T-helper 2 cell treated with Interferon-gamma antibody and Interleukin-4, amounts not matched to agents 100 ng/mL and 5 ng/mL, for 36 hours (primary cell): ENCODE data around the gene COL6A2. TPM values are rescaled to one million over a fixed set of nuclear protein-coding genes. Genes with fewer than 3 reads are reported as not detected.

Source experiments
- intact Hi-C: fragments of 100-400 bp; cut with micrococcal nuclease; formaldehyde crosslinking; loops from one replicate; pipeline ENCODE4 v1.15.1; 2023
- total RNA-seq: library from RNA; stranded (reverse); gene quantifications from 2 replicates; pipeline ENCODE4 v1.2.3, GENCODE V29; 2022

COL6A2 gene
- total RNA-seq, 1 donor from 2014 or later: 1.9 TPM

DNA sequence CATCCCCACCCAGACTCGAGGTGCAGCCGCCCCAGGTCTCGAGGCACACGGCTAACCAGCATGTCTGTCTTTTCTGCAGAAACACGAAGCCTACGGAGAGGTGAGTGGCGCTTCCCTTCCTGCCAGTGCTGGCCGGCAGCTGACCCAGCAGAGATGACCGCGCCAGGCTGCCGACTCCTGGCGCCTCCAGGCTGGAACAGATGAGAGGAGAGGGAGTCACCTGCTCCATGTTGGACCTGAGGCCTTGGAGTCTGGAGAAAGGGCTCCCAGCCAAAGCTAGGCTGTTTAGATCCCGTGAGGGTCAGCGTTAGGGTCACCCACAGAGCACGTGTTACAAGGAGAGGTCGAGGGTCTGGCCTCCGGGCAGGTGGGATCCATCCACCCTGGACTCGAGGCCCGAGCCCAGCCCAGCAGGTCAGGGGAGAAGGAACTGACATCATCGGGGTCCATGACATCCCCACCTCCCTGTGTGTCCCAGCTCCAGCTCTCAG lies 14.9 kb downstream of the COL6A2 start:
- intact Hi-C loops: no loop called here

DNA sequence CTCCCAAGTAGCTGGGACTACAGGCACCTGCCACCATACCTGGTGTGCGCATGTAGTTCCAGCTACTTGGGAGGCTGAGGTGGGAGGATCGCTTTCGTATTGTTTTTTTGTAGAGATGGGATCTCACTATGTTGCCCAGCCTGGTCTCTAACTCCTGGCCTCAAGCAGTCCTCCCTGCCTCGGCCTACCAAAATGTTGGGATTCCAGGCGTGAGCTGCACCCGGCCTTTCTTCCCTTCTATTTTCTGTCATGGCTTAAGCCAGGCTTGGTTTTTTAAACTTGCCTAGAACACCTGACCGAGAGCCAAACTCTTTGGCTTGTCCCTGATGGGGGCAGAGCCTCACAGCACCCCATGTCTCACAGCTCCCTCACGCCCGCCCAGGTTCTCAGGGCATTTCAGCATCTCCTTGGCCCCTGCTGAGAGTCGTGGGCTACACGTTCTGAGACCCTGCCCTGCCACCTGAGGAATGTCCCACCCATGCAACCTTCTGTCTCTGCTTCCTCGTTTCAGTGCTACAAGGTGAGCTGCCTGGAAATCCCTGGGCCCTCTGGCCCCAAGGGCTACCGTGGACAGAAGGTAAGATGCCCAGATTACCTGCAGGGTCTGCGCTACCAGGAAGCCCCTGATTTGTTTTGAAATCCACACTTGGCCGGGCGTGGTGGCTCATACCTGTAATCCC lies 15.7 kb downstream of the COL6A2 start:
- intact Hi-C loops: no loop called here

DNA sequence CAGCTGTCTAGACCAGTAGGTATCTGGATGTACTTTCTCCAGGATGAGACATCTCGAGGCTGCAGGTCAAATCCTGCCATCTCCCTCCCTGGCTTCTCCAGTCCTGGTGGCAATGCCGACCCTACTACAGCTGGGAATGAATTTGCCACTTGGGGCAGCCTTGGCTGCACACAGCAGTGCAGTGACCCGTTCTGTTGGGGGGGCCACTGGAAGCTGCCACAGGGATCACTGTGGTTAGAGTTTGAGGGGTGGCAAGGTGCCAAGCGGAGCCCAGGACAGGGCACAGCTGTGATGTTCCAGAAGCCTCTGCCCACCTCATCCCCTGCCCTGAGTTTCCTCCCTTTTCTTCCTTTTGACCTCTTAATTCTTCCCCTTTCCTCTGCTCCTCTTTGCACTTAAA lies 17.1 kb downstream of the COL6A2 start:
- intact Hi-C loops: no loop called here

DNA sequence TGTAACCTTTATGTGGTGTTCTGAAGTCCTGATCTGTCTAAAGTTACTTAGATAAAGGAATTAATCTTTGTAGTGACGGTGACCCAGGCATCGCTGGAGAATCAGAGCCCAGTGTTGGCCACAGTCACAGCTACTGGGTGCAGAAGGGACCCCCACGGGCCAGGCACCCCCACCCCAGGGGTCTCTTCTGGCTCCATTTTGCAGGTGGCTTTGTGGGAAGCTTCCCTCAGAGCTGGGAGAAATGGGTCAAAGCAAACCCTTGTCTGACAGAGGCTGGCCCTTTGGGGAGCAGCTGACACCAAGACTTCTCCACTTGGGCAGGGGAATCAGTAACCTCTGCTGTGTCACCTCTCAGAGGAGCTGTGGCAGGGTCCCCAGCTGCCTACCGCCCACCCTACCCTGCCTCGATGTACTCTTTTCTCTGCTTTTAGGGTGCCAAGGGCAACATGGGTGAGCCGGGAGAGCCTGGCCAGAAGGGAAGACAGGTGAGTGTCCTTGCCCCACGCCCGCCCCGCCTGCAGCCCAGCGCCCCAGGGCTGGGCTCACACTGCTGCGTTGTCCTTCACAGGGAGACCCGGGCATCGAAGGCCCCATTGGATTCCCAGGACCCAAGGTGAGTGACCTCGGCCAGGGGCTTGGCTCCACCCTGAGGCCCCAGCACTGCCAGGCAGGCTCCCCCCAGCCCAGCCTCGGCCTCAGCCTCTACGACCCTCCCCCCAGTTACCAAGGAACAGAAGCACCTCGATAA lies 17.7 kb downstream of the COL6A2 start:
- intact Hi-C loops: no loop called here

DNA sequence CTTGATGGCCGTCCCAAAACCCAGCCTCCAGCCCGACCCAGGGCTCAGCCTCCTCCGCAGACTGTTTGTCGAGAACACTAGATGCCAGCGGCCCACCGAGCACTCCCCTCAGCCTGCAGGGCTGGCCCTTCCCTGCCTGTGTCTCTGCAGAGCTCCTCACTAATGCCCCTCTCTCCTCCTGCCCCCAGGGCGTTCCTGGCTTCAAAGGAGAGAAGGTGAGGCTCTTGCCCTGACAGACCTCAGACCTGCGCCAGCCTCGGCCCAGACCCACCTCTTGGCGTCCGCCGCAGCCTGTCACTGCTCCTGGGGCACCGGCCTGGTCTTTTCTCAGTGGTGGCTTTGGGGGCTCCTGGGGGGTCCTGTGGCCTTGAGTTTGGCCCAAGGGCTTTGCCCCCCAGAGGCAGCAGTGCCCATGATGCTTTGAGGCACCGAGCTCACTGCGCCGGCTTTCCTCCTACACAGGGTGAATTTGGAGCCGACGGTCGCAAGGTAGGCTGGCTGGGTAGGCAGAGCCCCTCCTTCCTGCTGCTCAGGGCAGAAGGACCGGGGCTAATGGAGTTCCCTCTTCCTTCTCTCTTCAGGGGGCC lies 18.4 kb downstream of the COL6A2 start:
- intact Hi-C loops: no loop called here

DNA sequence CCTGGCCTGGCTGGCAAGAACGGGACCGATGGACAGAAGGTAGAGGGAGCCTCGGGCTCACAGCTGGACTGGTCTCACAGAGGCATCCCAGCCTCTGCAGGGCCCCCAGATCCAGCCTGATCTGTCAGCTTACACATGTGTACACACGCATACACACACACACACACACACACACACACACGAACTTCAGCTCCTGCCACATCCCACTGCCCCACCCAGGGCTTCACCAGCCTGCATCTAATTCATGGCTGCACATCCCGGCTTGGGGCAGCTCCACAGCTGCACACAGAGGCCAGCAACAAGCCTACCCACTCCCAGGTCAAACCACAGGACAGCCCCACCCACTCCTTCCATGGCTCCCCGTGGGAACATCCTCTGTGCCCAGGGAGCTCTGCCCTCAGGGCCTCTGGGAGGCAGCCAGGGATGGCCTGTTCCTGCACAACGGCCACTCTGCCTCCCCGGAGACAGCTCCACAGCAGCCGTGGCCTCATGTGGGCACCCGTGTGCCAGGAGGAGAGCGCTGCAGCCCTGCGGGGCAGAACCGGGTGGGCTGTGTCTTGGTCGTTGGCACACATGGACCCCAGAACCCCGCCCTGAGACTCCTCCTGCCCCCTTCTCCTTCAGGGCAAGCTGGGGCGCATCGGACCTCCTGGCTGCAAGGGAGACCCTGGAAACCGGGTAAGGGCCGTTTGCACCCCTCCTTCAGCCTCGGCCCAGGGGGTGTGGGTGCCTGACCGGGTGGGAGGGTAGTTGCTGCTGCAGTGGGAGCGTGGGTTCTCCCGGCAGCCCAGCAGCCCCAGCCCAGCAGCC lies 19.1 kb downstream of the COL6A2 start:
- intact Hi-C loops: no loop called here

DNA sequence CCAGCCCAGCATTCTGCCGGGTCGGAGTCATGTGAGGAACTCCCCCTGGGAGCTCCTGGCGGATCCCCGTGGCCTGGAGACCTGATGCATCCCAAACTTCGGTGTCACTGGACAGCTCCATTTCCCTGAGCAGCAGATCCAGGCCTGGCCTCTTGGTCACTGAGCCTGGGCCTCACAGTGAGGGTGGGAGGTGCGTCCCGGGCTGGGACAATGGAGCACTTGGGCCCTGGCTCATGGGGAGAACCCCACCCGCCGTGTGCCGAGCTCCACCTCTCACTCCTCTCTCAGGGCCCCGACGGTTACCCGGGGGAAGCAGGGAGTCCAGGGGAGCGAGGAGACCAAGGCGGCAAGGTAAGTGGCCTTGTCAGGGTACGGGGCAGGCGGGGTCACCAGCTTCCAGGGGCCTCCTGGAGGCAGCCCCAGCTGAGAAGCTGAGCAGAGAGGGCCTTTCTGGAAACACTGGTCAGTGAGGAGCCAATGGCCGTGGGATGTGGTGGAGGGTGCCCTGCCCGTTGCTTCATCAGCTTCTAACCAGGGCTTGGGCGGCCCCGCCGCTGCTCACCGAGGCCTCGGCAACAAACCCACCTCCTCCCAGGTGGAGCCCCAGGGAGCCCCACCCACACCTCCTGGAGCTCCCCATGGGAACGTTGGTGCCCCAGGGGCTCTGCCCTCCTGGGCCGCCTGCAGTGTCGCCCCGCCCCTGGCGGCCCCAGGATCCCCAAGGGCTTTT lies 19.8 kb downstream of the COL6A2 start:
- intact Hi-C loops: no loop called here

DNA sequence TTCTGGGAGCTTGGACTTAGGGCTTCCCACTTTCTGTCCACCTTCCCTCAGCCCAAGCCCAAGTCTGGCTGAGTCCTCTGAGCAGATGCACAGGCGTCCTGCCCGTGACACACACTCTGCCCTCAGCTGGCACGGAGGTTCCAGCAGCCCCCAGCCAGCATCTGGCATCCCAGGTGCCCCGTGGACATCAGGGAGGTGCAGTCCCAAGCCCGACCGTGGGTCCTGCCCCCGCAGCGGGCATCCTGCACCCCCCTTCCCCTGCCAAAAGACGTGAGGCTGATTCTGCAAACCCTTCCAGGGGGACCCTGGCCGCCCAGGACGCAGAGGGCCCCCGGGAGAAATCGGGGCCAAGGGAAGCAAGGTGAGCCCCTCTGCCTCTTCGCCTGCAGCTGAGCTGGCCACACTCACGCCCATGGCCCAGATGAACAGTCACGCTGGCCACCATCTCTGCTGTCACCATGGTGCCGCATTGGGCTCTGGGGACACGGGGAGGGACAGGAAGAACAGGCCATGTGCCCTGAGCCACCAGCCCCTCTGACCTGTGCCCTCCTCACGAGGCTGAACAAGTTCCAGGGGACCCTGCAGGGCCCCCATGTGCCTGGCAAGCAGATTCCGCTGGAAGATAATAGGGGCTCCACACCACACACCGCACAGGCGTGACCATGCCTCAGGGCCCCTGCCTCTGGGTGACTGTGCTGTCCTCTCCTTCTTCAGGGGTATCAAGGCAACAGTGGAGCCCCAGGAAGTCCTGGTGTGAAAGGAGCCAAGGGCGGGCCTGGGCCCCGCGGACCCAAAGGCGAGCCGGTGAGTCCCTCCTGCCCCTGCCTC lies 20.6 kb downstream of the COL6A2 start:
- intact Hi-C loops: no loop called here

DNA sequence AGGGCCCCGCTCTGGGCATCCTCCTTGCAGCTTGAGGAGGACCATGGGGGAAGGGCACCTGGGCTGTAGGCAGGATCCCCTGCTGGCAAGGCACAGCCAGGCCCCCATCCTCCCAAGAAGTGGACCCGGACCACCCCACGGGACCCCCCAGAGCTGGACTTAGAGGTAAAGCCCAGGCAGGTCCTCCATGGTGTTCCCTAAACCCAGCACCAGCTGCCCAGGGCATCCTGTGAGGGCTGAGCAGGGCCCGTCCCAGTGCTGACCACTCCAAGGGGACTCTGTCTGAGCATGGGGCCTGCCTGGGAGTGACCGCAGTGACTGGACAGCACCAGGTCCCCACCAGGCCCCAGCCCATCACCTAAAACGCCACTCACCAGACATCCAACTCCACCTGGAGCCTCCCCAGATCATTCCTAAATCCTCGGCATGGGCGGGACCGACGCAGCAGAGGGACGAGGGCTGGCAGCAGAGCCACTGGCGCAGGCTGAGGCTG lies 21.3 kb downstream of the COL6A2 start:
- intact Hi-C loops: no loop called here

DNA sequence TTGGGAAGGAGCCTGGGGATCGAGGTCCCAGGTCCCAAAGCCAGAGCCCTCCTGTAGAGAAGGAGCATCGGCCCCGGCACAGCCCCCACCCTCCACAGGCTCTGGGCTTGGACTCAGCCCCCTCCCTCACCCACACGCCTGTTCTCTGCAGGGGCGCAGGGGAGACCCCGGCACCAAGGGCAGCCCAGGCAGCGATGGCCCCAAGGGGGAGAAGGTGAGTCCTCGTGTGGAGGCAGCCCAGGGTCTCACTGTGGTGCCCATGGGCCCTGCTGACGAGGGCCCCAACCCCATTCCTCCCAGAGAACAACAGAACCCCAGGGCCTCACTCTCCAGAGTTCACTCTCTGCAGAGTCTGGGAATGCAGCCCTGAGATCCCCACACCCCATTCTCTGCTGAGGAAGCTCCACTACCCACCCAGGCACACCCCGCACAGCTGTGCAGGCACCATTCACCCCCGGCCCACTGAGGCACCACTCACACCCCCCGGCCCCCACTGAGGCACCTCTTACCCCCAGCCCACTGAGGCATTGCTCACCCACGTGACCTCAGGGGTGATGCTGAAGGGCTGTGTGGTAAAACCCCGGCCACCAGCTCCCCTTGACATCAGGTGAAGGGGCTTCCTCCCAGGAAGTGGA lies 21.8 kb downstream of the COL6A2 start:
- intact Hi-C loops: no loop called here

DNA sequence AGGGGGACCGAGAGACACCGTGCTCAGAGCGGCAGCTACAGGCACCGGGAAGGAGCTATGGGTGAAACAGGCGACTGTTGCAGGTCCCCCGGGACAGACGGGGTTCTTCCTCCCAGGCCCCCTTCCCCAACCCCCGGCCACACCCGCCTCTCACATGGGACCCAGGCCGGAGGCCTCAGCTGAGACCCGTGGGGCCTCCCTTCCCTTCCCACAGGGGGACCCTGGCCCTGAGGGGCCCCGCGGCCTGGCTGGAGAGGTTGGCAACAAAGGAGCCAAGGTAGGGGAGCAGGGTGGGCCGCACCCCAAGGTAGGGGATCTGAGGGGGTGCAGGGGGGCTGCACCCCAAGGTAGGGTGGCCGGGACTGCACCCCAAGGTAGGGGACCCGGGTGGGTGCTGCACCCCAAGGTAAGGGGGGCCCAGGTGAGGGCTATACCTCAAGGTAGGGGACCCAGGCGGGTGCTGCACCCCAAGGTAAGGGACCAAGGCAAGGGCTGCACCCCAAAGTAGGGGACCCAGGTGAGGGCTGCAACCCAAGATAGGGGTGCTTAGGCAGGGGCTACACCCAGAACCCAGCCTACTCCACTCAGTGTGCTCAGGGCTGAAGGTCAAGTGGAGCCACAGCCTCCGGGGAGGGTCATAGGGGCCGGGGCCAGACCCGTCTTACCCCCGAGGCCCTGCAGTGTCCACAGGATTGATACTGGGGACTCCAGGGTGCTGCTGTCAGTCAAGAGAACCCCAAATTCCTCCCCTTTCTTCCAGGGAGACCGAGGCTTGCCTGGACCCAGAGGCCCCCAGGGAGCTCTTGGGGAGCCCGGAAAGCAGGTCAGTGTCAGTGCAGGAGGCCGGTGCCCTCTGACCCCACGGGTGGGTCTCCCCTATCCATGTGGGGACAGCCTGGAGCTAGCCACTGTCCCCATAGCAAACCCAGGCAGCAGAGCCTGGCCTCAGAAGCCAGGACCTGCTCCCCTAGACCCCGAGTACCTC lies 22.7 kb downstream of the COL6A2 start:
- intact Hi-C loops: no loop called here

DNA sequence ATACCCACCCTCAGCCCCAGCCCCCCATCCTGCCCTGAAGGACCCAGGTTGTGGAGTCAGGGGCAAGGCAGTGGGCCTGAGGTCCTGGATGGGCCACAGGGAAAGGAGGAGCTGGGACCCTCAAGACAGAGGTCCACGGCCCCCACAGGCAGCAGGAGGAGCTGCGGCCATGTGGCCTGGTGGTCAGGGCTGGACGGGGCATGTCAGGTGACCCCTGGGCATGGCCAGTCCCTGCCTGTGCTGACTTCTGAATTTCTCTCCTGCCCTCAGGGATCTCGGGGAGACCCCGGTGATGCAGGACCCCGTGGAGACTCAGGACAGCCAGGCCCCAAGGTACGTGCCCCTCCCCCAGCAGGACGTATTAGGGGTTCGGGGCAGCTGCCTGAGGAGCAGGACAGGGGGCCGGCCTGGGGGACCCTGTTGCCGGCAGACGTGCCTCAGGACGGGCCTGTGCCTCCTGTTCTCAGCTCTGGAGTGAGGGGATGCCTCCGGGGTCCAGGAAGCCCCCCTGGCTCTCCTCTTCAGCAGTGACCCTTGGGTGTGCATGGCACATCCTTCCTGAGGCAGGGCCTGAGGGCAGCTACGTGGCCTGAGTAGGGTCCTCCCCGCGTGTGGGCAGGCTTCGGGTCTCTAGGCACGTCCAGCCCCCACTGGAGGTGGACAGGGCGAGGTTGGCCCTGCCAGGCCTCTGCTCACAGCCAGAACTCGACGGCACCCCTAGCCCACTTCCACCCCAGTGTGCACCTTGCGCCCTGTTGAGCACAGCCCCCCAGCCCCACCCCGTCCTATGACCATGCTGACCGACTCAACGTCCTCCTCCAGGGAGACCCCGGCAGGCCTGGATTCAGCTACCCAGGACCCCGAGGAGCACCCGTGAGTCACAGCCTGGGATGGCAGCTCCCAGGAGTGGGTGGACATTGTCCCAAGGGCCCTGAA lies 23.6 kb downstream of the COL6A2 start:
- intact Hi-C loops: no loop called here

DNA sequence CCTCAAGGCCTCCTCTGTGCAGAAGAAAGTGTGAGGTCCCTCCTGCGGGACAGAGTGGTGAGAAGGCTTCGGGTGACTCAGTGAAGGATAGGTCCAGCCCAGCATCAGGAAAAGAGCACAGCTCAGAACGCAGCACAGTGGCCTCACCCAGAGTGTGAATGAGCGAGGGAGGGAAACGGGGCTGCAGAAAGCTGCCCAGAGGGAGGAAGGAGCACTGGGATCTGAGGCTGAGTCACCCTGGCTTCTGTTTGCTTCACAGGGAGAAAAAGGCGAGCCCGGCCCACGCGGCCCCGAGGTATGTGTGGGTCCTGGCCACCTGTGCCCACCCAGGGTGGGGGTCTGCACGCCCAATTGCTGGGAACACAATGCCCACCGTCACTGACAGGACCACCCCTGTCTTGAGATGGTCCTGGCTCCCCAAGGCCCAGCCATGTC lies 24.3 kb downstream of the COL6A2 start:
- intact Hi-C loops: no loop called here

DNA sequence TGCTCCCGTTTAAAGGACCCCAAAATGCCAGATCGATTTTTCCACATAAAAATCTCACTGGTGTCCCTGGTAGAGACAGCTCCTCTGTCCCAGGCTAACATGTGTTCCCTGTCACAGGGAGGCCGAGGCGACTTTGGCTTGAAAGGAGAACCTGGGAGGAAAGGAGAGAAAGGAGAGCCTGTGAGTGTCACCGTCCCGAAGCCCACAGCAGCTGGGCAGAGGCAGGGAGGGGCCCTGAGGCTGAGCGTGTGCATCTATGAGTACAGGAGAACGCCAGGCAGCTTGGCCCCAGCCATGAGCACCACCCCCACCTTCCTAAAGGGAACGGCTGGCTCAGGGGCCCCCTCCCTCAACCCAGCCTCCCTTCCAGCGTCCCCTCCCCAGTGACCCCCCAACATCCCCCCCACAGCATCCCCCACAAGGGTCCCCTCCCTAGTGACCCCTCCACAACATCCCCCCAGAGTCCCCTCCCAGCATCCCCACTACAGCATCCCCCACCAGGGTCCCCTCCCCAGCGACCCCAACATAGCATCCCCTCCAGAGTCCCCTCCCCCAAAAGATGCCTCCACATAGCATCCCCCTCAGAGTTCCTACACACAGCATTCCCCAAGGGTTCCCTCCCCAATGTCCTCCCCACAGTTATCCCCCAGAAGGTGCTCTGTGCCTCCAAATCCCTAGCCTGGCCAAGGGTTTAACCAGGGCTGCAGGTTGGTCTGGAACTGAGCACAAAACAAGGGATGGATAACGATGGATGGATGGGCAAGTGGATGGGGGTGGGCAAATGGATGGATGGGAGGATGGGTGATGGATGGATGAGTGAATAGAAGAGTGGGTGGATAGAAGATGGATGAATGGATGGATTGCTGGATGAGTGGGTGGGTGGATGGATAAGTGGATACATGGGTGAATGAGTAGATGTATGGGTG lies 25.1 kb downstream of the COL6A2 start:
- intact Hi-C loops: no loop called here

DNA sequence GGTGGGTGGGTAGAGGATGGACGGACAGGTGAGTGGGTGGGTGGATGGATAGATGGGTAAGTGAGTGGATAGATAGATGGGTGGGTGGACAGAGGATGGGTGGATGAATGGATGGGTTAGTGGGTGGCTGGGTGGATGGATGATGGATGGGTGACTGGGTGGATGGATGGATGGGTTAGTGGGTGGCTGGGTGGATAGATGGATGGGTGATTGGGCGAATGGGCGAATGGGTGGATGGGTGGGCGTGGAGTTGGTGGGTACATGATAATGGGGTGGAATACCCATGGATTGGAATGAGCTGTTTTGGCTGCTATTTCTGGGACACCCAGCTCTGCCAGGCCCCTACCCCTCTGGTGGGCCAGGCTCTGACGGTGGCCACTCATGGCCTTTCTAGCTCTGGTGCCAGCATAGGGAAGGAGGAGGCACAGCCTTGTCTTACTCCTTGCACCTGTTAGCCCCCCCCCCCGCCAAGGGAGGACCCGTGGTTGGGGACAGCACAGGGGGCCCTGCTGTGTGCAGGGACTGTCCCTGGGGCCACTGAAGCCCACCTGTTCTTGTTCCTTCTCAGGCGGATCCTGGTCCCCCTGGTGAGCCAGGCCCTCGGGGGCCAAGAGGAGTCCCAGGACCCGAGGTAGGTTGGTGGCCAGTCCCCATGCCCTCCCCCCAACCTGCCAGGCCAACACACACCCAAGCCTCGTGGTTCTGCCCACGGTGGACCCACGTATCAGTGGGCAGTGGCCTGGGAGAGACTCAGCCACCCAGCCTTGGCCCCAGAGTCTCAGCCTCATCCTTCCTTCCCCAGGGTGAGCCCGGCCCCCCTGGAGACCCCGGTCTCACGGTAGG lies 26.4 kb downstream of the COL6A2 start:
- intact Hi-C loops: no loop called here
